Measurements from ENCODE around the gene FPR2.

The FPR2 gene, protein sequence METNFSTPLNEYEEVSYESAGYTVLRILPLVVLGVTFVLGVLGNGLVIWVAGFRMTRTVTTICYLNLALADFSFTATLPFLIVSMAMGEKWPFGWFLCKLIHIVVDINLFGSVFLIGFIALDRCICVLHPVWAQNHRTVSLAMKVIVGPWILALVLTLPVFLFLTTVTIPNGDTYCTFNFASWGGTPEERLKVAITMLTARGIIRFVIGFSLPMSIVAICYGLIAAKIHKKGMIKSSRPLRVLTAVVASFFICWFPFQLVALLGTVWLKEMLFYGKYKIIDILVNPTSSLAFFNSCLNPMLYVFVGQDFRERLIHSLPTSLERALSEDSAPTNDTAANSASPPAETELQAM

DNA sequence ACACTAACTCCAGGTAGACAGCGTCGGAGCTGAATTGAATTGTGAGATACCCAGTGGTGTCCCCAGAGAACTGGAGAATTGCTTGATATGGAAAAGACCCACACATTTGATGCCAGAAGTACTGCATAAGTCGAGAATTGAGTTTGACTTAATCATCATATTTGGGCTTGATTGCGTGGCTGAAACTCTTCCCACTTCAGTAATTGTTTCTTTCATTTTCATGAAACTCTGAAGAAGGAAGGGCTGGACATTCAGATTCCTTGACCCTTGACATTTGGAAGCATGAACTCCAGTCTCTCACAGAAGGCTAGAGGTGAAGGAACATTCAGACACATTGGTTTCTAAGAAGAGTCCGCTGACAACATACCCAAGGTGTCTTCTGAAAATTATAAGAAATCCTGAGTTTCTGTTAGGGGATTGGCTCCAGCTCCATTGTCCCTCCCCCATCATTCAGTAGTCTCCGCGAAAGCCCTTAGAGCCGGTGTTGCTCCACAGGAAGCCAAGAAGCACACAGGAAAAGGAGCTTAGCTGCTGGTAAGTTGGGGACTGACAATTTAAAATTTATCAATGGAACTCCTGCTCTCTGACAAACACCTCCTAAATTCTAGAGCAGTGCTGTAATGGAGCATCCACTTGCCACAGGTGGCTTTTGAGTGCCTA, at the start of gene FPR2:
FPR2 (plus strand) TSS at position 484 of the 660 bp plus-strand sequence. CDS start 7,479 bp downstream, outside the sequence.
- Mint-ChIP-seq H3K36me3 (ENCODE audit: low read depth) (peaks cover 1% of the 10 kb centered on the region), H3K27me3 (peaks cover 31% of the 10 kb centered on the region), H3K4me3 (no peak within 1 kb of the TSS), H3K9me3 (peaks cover 8% of the 10 kb centered on the region), H3K27ac (no peak within 1 kb of the TSS), H3K4me1 (peaks cover 2% of the 10 kb centered on the region)
- ATAC-seq: no peak
- DNase-seq: no peak

DNA sequence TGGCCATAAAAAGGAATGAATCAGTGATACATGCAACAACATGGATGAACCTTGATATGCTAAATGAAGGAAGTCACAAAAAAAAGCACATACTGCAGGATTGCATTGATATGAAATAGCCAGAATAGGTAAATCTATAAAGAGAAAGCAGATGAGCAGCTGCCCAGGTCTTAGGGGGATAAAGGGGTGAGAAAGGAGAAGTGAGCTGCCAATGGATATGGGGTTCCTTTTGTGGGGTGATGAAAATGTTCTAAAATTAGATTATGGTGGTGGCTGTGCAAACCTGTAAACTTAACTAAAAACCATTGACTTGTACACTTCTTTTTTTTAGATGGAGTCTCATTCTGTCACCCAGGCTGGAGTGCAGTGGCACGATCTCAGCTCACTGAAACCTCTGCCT, 49.3 kb upstream of the FPR2 start:
- ATAC-seq (no peak), DNase-seq (no peak)
- Mint-ChIP-seq H3K9me3 (peaks cover 3% of the 10 kb centered on the region), H3K27ac (no peak overlapping the region), H3K4me3 (no peak overlapping the region), H3K4me1 (no peaks in the 10 kb centered on the region), H3K27me3 (peaks cover 4% of the 10 kb centered on the region), H3K36me3 (ENCODE audit: low read depth) (peaks cover 7% of the 10 kb centered on the region)

DNA sequence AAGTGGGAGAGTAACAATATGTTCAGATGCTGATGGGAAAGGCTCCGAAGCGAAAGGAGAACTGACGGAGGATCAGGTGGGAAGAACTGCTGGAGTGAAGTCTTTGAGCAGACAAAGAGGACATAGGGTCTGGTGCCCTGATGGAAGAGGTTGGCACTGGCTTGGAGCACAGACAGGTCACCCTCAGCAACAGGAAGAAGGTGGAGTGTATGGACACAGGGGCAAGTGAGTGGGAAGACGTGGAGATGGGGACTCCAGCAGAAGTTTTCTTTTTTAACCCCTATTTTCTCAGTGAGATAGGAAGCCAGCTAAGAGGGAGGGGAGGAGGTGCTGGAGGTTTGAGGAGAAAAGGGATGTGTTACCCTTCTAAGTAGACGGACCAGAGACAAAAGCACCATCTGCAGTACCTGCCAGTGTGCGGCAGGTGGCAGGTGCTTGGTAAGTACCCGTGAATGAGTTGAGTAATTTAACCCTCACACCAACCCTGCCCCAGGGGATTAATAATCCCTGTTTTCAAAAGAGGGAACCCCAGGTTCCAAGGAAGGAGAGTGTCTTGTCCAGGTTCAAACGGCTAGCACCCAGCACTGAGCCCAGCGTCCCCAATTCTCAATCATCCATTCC, 48.4 kb upstream of the FPR2 start:
- ATAC-seq: no peak
- Mint-ChIP-seq H3K4me1 (no peaks in the 10 kb centered on the region), H3K27me3 (peaks cover 4% of the 10 kb centered on the region), H3K27ac (no peak overlapping the region), H3K36me3 (ENCODE audit: low read depth) (peaks cover 2% of the 10 kb centered on the region), H3K9me3 (peaks cover 3% of the 10 kb centered on the region), H3K4me3 (no peak overlapping the region)
- DNase-seq: no peak

DNA sequence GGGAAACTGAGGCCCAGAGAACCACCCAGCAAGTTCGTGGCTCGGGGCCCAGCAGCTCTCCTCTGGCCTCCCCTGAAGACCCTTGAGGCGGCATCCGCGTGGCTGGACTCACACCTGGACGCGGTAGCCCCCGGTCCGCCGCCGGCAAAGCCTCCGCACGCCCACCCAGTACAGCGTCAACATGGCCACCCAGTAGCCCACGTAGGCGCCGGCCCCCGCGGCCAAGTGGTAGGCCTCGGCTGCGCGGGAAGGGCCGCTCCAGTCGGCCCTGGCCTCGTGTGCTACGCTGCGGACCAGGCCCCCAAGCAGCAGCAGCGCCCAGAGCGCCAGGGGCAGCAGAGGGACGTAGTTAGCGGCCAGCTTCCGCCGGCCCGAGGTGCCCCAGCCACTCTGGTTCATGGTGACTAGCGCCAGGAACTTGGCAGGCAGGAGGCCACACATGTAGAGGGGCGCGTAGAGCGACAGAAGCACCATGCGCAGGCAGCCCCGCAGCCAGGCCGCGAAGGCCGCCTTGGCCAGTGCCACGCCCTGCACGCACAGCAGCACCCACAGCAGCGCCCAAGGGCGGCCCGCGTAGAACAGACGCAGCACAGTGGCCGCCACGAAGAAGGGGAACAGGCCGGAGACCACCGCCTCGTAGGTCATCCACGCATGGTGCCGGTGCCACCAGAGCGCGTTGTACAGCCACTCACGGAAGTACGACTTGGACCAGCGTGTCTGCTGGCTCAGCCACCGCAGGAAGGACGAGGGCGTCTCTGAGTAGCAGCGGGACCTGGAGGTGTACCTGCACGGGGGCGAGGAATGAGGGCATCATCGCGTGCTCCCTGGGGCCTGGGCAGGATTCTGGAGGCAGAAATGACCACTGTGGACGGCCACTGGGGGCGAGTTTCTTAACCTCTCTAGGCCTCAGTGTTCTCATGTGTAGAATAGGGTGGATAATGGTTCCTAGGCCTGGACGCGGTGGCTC, 47.4 kb upstream of the FPR2 start:
- H3K4me1 Mint-ChIP-seq: peaks cover under 1% of the 10 kb centered on the region
- H3K27ac Mint-ChIP-seq: no peak overlapping the region
- no peak for ATAC-seq
- no peak for DNase-seq
- H3K9me3 Mint-ChIP-seq: peaks cover 4% of the 10 kb centered on the region
- H3K4me3 Mint-ChIP-seq: no peak overlapping the region
- H3K36me3 Mint-ChIP-seq (ENCODE audit: low read depth): peaks cover under 1% of the 10 kb centered on the region
- peaks cover 9% of the 10 kb centered on the region for H3K27me3 Mint-ChIP-seq

DNA sequence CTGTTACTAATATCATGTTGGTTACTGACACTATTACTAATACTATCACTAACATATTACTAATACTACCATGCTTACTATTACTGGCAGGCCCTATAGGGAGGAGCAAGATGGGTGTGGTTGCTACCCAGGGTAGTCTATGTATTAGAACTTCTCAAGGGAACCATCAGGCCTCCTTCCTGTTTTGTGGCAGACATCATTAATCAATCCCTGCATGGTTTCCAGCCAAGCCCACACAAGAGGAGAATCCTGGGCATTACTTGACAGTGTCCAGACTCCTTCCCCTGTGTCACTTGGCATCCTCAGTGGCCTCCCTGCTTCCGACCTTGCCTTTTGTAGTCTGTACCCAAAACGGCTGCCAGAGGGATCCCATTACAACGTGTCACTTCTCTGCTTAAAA, 46.1 kb upstream of the FPR2 start:
- no peak for DNase-seq
- H3K36me3 Mint-ChIP-seq (ENCODE audit: low read depth): peaks cover 4% of the 10 kb centered on the region
- no peak overlapping the region for H3K4me3 Mint-ChIP-seq
- peaks cover 8% of the 10 kb centered on the region for H3K9me3 Mint-ChIP-seq
- peaks cover 17% of the 10 kb centered on the region for H3K27me3 Mint-ChIP-seq
- H3K4me1 Mint-ChIP-seq: peaks cover 4% of the 10 kb centered on the region
- H3K27ac Mint-ChIP-seq: no peak overlapping the region
- ATAC-seq: no peak

DNA sequence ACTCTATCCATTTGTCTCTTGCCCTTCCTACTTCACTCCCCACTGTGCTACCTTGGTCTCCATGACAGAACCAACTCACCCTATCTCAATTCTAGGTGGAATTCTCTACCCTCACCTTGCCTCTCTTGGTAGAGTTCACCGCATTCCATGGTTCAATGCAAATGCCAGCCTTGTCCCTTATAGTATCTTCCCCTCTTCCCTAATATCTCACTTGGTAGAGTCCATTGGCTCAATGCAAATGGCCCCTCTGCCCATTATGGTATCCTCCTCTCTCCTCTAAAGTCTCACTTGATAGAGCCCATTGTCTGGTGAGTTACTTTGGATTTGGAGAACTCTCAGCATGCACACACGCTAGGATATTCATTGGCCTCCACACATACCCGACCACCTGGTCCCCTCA, 45.1 kb upstream of the FPR2 start:
- Mint-ChIP-seq H3K27ac (no peak overlapping the region), H3K4me3 (no peak overlapping the region), H3K9me3 (peaks cover 8% of the 10 kb centered on the region), H3K36me3 (ENCODE audit: low read depth) (peaks cover 4% of the 10 kb centered on the region), H3K27me3 (peaks cover 25% of the 10 kb centered on the region), H3K4me1 (peaks cover 4% of the 10 kb centered on the region)
- DNase-seq (no peak), ATAC-seq (no peak)

DNA sequence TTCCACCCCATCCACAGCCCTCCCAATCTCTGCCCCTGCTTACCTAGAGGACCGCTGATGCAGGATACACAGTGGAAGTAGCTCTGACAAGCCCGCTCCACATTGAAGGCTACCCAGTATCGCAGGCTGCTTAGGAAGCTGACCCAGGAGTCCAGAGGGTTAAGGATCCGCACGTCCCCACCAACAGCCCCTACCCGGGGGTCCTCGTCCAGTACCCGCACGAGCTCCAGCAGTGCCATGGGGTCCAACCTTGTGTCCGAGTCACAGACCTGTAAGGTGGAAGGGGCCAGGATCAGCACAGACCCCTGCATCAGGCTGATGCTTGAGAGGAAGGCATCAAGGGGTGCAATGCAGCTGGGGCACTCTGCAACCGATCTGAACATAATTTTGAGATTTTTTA, 44.1 kb upstream of the FPR2 start:
- Mint-ChIP-seq H3K27ac (no peak overlapping the region), H3K4me1 (peaks cover 4% of the 10 kb centered on the region), H3K4me3 (no peak overlapping the region), H3K36me3 (ENCODE audit: low read depth) (peaks cover 4% of the 10 kb centered on the region), H3K9me3 (peaks cover 8% of the 10 kb centered on the region), H3K27me3 (peaks cover 32% of the 10 kb centered on the region)
- ATAC-seq (no peak), DNase-seq (no peak)

DNA sequence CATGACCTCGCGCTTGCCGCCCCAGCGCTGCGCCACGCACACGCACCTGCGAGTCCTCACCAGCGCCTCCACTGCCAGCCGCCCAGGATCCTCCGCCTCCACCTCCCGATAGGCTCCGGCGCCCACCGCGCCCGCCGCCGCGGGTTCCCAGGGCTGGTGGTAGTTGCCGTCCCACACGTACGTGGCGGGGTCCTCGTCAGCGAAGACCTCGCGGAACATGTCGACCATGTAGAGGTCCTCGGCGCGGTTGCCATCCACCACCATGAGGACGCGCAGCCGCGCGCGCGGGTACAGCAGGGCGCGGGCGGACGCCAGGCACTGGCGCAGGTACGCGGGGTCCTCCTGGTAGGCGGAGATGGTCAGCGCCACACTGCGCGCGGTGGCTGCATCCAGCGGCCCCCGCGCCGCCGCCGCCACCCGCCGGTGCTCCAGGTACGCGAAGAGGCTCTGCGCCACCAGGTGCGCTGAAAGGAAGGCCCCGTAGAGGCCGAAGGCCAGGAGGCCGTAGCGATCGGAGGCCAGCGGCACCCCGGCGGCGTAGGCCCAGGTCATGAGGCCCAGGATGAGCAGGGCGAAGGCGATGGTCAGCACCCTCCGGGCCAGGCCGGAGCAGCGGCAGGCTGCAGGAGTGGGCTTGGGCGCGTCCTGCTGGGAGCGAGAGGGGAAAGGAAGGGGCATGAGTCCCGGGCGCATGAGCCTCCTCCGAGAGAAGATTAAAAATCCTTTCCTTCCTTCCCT, 41.6 kb upstream of the FPR2 start:
- Mint-ChIP-seq H3K36me3 (ENCODE audit: low read depth) (peaks cover 4% of the 10 kb centered on the region), H3K4me3 (no peak overlapping the region), H3K9me3 (peaks cover 8% of the 10 kb centered on the region), H3K27ac (no peak overlapping the region), H3K4me1 (peaks cover 4% of the 10 kb centered on the region), H3K27me3 (peaks cover 47% of the 10 kb centered on the region)
- ATAC-seq: no peak
- no peak for DNase-seq

DNA sequence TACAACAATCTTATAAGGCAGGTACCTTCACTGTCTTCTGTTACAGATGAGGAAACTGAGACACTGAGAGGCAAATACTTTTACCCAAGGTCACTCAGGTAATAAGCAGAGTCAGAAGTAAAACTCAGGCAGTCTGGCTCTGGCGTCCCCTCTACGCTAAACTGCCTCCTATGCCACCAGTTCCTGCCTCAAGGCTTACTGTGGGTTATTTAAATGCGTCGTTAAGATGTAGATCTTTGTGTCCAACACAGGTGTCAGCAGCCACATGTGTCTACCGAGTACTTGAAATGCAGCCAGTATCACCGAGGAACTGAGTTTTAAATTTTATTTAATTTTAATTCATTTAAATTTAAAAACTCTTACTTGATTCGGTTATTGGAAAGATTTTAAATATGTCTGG, 39.1 kb upstream of the FPR2 start:
- ATAC-seq (no peak), DNase-seq (no peak)
- peaks cover 4% of the 10 kb centered on the region for H3K36me3 Mint-ChIP-seq (ENCODE audit: low read depth)
- H3K27me3 Mint-ChIP-seq: peaks cover 56% of the 10 kb centered on the region
- peaks cover 5% of the 10 kb centered on the region for H3K9me3 Mint-ChIP-seq
- no peak overlapping the region for H3K4me3 Mint-ChIP-seq
- no peak overlapping the region for H3K27ac Mint-ChIP-seq
- peaks cover 4% of the 10 kb centered on the region for H3K4me1 Mint-ChIP-seq

DNA sequence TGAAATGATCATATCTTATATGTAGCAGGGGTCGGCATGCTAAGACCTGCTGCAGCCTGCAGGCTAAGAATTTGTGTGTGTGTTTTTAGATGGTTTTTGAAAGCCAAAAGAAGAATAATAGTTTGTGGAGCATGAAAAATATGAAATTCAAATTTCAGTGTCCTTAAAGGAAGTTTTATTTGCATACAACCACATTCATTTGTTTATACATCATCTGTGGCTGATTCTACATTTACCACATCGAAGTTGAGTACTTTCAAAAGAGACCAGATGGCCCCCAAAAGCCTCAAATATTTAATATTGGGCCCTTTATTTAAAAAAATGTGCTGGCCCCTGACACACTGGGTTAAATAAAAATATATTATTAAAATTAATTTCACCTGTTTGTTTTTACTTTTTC, 38.5 kb upstream of the FPR2 start:
- H3K4me3 Mint-ChIP-seq: no peak overlapping the region
- peaks cover 4% of the 10 kb centered on the region for H3K36me3 Mint-ChIP-seq (ENCODE audit: low read depth)
- peaks cover 5% of the 10 kb centered on the region for H3K9me3 Mint-ChIP-seq
- ATAC-seq (no peak), DNase-seq (no peak)
- H3K27me3 Mint-ChIP-seq: peaks cover 59% of the 10 kb centered on the region
- H3K27ac Mint-ChIP-seq: no peak overlapping the region
- H3K4me1 Mint-ChIP-seq: peaks cover 4% of the 10 kb centered on the region

DNA sequence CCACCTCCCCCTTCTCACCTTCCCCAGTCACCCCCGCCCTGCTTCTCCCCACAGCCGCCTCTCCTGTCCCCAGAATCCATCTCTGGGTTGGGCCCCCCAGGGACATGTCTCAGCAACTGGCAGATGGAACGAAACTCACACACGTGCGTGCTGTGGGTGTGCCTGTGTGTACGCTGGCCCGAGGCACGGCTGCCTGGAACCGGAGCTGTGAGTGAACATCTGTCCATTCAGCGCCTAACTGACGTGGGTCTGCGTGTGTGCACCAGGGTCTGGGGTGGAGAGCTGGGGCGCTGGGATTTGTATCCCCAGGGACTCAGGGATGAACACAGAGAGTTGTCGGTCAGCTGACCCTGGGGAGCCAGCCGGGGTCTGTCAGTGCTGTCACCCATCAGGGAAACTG, 36.4 kb upstream of the FPR2 start:
- no peaks in the 10 kb centered on the region for H3K36me3 Mint-ChIP-seq (ENCODE audit: low read depth)
- no peak for DNase-seq
- no peak overlapping the region for H3K4me3 Mint-ChIP-seq
- no peaks in the 10 kb centered on the region for H3K4me1 Mint-ChIP-seq
- H3K9me3 Mint-ChIP-seq: no peaks in the 10 kb centered on the region
- ATAC-seq: no peak
- H3K27ac Mint-ChIP-seq: no peak overlapping the region
- peaks cover 51% of the 10 kb centered on the region for H3K27me3 Mint-ChIP-seq

DNA sequence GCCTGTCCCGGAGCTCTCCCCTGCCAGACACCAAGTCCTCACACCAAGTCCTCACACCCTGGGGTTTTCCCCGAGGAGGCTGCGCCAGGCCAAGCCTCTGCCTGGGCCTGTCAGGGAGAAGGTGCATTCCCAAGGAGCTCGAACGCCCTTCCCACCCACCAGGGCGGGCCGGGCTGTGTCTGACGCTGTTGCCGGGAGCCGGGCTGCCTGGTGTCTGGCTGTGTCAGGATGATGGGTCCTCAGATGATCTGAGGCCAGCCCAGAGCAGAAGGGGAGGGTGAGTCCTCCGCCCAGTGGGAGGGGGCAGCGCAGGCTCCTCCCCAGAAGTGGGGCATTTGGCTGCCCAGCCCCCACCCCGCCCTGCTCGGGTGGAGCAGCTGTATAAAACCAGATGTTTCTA, 34.9 kb upstream of the FPR2 start:
- Mint-ChIP-seq H3K27ac (no peak overlapping the region), H3K4me1 (no peaks in the 10 kb centered on the region), H3K27me3 (peaks cover 40% of the 10 kb centered on the region)

DNA sequence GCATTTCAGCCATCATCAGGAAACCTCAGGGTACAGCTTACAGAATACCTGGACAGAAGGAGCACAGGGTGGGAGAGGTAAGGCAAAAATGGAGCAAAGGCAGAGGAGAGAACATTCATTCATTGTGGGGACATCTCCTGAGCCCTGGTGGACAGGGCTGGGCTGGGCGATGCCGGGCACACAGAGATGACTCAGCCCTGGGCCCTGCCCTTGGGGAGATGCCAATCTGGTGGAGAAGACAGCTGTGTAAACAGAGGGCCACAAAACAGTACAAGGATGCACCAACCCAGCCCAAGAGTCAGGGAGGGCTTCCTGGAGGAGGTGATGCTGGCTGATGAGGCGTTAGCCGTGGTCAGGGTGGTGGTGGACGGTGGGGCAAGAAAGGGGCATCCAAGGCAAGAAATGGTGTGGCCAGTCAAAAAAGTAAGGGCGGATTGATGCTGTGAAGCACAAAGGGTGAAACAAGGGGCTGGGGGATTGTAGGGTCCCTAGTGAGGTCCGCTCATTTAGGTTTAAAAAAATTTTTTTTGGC, 33.6 kb upstream of the FPR2 start:
- Mint-ChIP-seq H3K4me1 (no peaks in the 10 kb centered on the region), H3K27me3 (peaks cover 37% of the 10 kb centered on the region), H3K4me3 (no peak overlapping the region), H3K9me3 (peaks cover 11% of the 10 kb centered on the region), H3K27ac (no peak overlapping the region), H3K36me3 (ENCODE audit: low read depth) (no peaks in the 10 kb centered on the region)
- ATAC-seq (no peak), DNase-seq (no peak)

More for the DNA sequence above, 34.9 kb upstream of the FPR2 start:
- no peaks in the 10 kb centered on the region for H3K36me3 Mint-ChIP-seq (ENCODE audit: low read depth)
- H3K9me3 Mint-ChIP-seq: peaks cover 4% of the 10 kb centered on the region
- no peak for DNase-seq
- ATAC-seq: no peak
- H3K4me3 Mint-ChIP-seq: no peak overlapping the region
